OCI-LY7 (cell line): Measurements from ENCODE around the gene FSTL1. TPM values are rescaled to one million over a fixed set of nuclear protein-coding genes. Genes with fewer than 3 reads are reported as not detected.

Source experiments
- BruUV-seq: library from RNA; stranded (reverse); fragments of 400-500 nt; replicated peaks from 2 replicates; lab custom pipeline; 2021; lab: Mats Ljungman, UMichigan
- CTCF ChIA-PET: fragments of 300-600 bp; sonication (Branson Sonifier 250); formaldehyde crosslinking; loops from one replicate; lab custom pipeline; 2022; ENCODE audit warnings: antibody characterized with exemption; ENCODE audit not compliant: unreplicated experiment; lab: Charles Lee
- POLR2A ChIA-PET: fragments of 300-600 bp; sonication (Branson Sonifier 250); formaldehyde crosslinking; loops from one replicate; lab custom pipeline; 2022; ENCODE audit warnings: antibody characterized with exemption; lab: Charles Lee
- DNase-seq: peaks from one replicate; pipeline ENCODE4 v3.0.0-alpha.2; 2015; ENCODE audit warnings: low spot score
- H2AFZ ChIP-seq: fragments of 200-600 bp; sonication (generic), shearing (Covaris generic); 2 replicates; pipeline ENCODE4 v1.6.1; 2014; ENCODE audit warnings: mild to moderate bottlenecking, antibody characterized with exemption, low read length, moderate library complexity
- H3K27ac ChIP-seq: fragments of 200-600 bp; sonication (generic); 2 replicates; pipeline ENCODE4 v1.5.1; 2014; ENCODE audit warnings: mixed run types, low read depth, mild to moderate bottlenecking, moderate library complexity, low read length, inconsistent platforms; ENCODE audit not compliant: poor library complexity, severe bottlenecking
- H3K36me3 ChIP-seq: fragments of 200-600 bp; sonication (generic); 2 replicates; pipeline ENCODE4 v1.6.1; 2014; ENCODE audit warnings: mild to moderate bottlenecking, antibody characterized with exemption, low read length, moderate library complexity, mixed read lengths; ENCODE audit not compliant: insufficient read depth
- H3K4me1 ChIP-seq: fragments of 200-600 bp; sonication (generic); 2 replicates; pipeline ENCODE4 v1.5.1; 2014; ENCODE audit warnings: mild to moderate bottlenecking, low read length; ENCODE audit not compliant: insufficient read depth, poor library complexity, severe bottlenecking
- H3K4me2 ChIP-seq: fragments of 200-600 bp; sonication (generic); 2 replicates; pipeline ENCODE4 v1.6.1; 2014; ENCODE audit warnings: mild to moderate bottlenecking, low read length
- H3K4me3 ChIP-seq: fragments of 200-600 bp; sonication (generic); 2 replicates; pipeline ENCODE4 v1.5.1; 2014; ENCODE audit warnings: mild to moderate bottlenecking, low read depth, low read length; ENCODE audit not compliant: poor library complexity, severe bottlenecking
- H3K79me2 ChIP-seq: fragments of 200-600 bp; sonication (generic); 2 replicates; pipeline ENCODE4 v1.6.1; 2016; ENCODE audit warnings: low read depth, mild to moderate bottlenecking, low read length, moderate library complexity, mixed read lengths; ENCODE audit not compliant: insufficient read depth
- H3K9me2 ChIP-seq: fragments of 200-600 bp; sonication (generic); 2 replicates; pipeline ENCODE4 v1.6.1; 2016; ENCODE audit warnings: mild to moderate bottlenecking, low read length, mixed read lengths; ENCODE audit not compliant: insufficient read depth
- H3K9me3 ChIP-seq: fragments of 200-600 bp; sonication (generic); 2 replicates; pipeline ENCODE4 v1.6.1; 2014; ENCODE audit warnings: mild to moderate bottlenecking, mixed run types, low read length, mixed read lengths
- H4K20me1 ChIP-seq: fragments of 200-600 bp; sonication (generic); 2 replicates; pipeline ENCODE4 v1.6.1; 2014; ENCODE audit warnings: mild to moderate bottlenecking, antibody characterized with exemption, low read length, moderate library complexity, mixed read lengths; ENCODE audit not compliant: insufficient read depth
- EZH2phosphoT487 ChIP-seq: fragments of 200-600 bp; sonication (generic); IDR thresholded peaks from 2 replicates; pipeline ENCODE4 v1.6.1; 2018; ENCODE audit warnings: low read depth, borderline replicate concordance, mild to moderate bottlenecking, mixed run types, antibody characterized with exemption, low read length, moderate library complexity, mixed read lengths
- intact Hi-C: fragments of 100-400 bp; cut with micrococcal nuclease; formaldehyde crosslinking; loops from one replicate; pipeline ENCODE4 v1.10.0; 2022; ENCODE audit not compliant: unreplicated experiment
- total RNA-seq, 2 experiments: library from RNA; depleted of rRNA in 1 of 2; stranded (reverse); fragments of >200 nt in 1 of 2; shearing (Covaris generic) in 1 of 2; gene quantifications; 2 replicates each; pipeline ENCODE4 v1.2.3, GENCODE V29; 2014 to 2022
- TF ChIP-seq, protein P1 (sequence below): fragments of 200-600 bp; sonication (generic); conservative IDR thresholded peaks from 2 replicates; pipeline ENCODE4 v1.5.1; 2014; ENCODE audit warnings: mild to moderate bottlenecking, antibody characterized with exemption, low read length, moderate library complexity, mixed read lengths

Gene FSTL1
- total RNA-seq, 2 experiments from 2014 or later: 0.09 to 0.74 TPM

DNA sequence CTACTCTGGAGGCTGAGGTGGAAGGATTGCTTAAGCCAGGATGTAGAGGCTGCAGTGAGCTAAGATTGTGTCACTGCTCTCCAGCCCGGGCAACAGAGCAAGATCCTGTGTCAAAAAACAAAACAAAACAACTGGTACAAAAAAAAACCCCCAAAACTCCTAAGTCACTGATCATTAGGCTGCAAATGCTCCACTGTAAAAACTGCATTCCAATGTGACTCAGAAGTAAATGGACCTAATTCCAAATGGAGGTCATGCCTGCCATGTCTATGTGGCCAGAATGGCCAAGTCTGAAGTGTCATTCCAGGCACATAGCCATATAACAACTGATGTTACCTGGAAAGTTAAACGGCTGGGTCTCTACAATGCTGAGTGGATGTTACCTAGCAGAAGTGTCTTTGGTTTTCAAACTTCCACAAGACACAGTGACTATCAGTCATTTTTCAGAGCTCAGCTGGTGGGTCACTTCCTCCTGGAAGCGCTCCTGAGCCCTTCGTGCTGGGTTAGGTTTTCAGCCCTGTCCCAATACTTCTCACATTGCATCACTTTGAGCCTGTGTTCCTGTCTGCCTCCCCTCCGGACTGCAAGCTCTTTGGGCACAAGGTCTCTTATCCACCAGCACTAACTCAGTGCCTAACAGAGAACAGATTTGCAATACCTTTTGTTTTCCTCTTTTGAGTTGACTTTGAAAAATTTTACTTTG, 10.6 kb downstream of the FSTL1 start:
- no peaks in the 10 kb centered on the region for H3K4me1 ChIP-seq
- H3K27ac ChIP-seq: no peak overlapping the region
- no peaks in the 10 kb centered on the region for H3K9me2 ChIP-seq
- H3K4me2 ChIP-seq: no peak overlapping the region
- no peak for TF ChIP-seq EZH2phosphoT487
- TF ChIP-seq, protein P1, sequence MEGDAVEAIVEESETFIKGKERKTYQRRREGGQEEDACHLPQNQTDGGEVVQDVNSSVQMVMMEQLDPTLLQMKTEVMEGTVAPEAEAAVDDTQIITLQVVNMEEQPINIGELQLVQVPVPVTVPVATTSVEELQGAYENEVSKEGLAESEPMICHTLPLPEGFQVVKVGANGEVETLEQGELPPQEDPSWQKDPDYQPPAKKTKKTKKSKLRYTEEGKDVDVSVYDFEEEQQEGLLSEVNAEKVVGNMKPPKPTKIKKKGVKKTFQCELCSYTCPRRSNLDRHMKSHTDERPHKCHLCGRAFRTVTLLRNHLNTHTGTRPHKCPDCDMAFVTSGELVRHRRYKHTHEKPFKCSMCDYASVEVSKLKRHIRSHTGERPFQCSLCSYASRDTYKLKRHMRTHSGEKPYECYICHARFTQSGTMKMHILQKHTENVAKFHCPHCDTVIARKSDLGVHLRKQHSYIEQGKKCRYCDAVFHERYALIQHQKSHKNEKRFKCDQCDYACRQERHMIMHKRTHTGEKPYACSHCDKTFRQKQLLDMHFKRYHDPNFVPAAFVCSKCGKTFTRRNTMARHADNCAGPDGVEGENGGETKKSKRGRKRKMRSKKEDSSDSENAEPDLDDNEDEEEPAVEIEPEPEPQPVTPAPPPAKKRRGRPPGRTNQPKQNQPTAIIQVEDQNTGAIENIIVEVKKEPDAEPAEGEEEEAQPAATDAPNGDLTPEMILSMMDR: no peak
- CTCF ChIA-PET: interaction anchor here (0.5 to 1.0 kb wide), 3 partner anchors 22 to 172 kb away, joined by 3 read pairs; no protein-coding TSS in a partner anchor
- H3K4me3 ChIP-seq: no peak overlapping the region
- H4K20me1 ChIP-seq: no peaks in the 10 kb centered on the region
- no peak overlapping the region for H2AFZ ChIP-seq
- no peaks in the 10 kb centered on the region for H3K79me2 ChIP-seq
- intact Hi-C loops: no loop called here
- no peaks in the 10 kb centered on the region for H3K36me3 ChIP-seq
- no peaks in the 10 kb centered on the region for H3K9me3 ChIP-seq
- BruUV-seq: no TSS peak
- POLR2A ChIA-PET: interaction anchor here (0.5 kb wide), 1 partner anchor 125 kb away, joined by 3 read pairs; no protein-coding TSS in a partner anchor
- DNase-seq: no peak

DNA sequence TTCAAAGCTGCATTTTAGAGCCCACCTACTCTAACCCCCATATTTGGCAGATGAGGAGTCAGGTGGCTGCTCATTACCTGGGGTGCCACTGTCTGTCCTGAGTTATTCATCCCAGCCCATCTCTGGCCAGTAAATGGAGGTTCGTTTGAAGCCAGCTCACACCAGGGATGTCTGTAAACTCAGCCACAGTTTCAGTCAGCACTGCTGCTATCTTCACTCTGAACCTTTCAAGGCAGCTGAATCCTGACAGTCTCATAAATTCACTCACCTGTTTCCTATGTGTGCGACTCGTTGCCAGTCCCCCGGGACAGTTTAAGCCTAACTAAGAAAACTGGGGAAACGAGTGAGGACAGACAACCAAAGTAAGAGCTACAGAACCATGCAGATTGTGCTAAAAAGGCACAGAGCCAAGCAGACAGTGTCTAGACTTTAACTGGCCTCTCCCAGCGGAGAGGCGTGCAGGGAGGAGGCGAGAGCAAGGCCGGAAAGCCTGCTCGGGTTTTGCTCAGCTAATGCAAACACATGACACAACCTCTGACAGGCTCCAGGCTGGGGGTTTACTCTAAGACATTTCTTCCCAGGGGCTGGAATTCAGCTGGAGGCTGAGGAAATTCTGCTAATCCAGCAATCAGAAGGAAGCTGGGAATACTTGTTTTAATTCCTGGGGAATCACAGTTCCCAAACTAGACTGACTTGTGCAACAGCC, 12.0 kb downstream of the FSTL1 start:
- no TSS peak for BruUV-seq
- no peak for TF ChIP-seq EZH2phosphoT487
- TF ChIP-seq, protein P1: no peak
- H3K9me3 ChIP-seq: no peaks in the 10 kb centered on the region
- H3K4me3 ChIP-seq: no peak overlapping the region
- POLR2A ChIA-PET: interaction anchor here (0.6 kb wide), 1 partner anchor 290 kb away, joined by 3 read pairs; no protein-coding TSS in a partner anchor
- no peaks in the 10 kb centered on the region for H3K4me1 ChIP-seq
- no peak overlapping the region for H2AFZ ChIP-seq
- no peak overlapping the region for H3K4me2 ChIP-seq
- H3K9me2 ChIP-seq: no peaks in the 10 kb centered on the region
- CTCF ChIA-PET: interaction anchor here (1.0 kb wide), 1 partner anchor 21 kb away, joined by 3 read pairs; no protein-coding TSS in a partner anchor
- no peak overlapping the region for H3K27ac ChIP-seq
- DNase-seq: no peak
- no peaks in the 10 kb centered on the region for H3K36me3 ChIP-seq
- H4K20me1 ChIP-seq: no peaks in the 10 kb centered on the region
- no peaks in the 10 kb centered on the region for H3K79me2 ChIP-seq
- intact Hi-C loops: no loop called here
